Measurements from ENCODE around the gene BRD3OS.

Gene BRD3OS

DNA sequence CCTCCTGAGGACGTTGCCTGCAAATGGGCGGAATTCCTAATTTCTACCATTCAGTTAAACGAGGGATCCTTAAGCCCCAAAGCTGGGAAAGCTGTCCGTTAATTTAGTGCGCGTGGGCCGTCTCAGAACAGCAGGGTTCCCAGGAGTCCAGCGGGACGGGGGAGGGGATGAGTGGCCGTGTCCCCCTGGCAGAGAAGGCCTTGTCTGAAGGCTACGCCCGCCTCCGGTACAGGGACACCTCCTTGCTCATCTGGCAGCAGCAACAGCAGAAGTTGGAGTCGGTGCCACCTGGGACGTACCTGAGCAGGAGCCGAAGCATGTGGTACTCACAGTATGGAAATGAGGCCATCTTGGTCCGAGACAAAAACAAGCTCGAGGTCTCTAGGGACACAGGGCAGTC lies 1.3 kb downstream of the BRD3OS start:
- Histone ChIP-seq H3K4me1 (ENCODE audit: control insufficient read depth, insufficient read depth, low read length) (peaks cover 9% of the 10 kb centered on the region), H3K4me3 (ENCODE audit: low read length) (no peak overlapping the region), H3K27me3 (ENCODE audit: control insufficient read depth, insufficient read depth, low read length) (no peaks in the 10 kb centered on the region), H3K9ac (ENCODE audit: low read length) (no peak overlapping the region), H3K27ac (ENCODE audit: low read depth, low read length) (no peak overlapping the region), H3K36me3 (ENCODE audit: control insufficient read depth, insufficient read depth, low read length) (peaks cover 11% of the 10 kb centered on the region)

DNA sequence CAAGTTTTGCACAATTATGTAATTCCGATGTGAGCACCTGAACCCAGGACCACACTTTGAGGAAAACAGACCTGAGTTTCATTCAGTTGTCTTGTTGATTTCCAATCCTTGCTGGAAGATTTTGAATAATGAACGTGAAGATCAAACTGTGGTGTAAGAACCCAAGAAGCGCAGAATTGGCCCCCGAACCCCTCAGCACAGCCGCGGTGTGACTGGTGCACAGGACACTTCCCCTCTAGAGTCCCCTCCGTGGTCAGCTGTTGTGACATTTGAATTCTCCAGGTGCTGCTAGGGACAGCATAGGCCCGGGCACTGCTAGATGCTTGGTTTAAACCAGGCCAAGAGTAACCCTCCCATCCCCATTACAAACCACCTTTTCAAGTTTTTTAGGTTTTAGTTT lies 1.7 kb downstream of the BRD3OS start:
- Histone ChIP-seq H3K9ac (ENCODE audit: low read length) (no peak overlapping the region), H3K4me3 (ENCODE audit: low read length) (no peak overlapping the region), H3K27ac (ENCODE audit: low read depth, low read length) (no peak overlapping the region), H3K27me3 (ENCODE audit: control insufficient read depth, insufficient read depth, low read length) (no peaks in the 10 kb centered on the region), H3K4me1 (ENCODE audit: control insufficient read depth, insufficient read depth, low read length) (peaks cover 9% of the 10 kb centered on the region), H3K36me3 (ENCODE audit: control insufficient read depth, insufficient read depth, low read length) (peaks cover 13% of the 10 kb centered on the region)

DNA sequence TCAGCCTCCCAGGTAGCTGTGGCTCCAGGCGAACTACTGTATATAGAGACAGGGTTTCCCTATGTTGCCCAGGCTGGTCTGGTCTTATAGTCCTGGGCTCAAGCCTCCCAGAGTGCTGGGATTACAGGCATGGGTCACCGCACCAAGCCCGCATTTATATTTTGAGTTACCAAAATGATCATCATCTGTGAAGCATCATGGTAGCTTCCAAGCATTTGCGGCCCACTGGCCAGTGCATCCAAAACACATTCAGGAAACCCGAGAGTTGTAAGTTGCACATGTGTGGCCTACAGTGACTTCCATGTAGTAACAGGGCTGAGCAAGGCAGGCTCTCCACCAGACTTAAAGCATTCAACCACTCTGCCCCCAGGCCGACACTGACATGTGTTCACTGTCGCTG lies 2.3 kb downstream of the BRD3OS start:
- Histone ChIP-seq H3K27ac (ENCODE audit: low read depth, low read length) (no peak overlapping the region), H3K36me3 (ENCODE audit: control insufficient read depth, insufficient read depth, low read length) (peaks cover 13% of the 10 kb centered on the region)

DNA sequence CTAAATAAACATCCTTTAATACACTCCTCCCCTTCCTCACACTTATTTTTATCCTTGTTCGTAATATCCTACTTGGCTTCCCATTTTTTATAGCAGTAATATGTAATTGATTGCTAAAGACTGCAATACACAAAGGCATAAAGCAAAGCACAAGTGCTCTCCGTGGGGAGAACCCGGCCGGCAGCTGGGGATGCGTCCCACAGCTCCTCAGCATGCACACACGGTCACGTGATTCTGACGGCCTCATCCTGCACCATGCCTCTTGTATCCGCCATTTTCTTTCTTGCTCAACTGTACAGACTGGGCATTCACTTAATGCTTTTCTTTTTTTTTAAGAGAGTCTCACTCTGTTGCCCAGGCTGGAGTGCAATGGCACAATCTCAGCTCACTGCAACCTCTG lies 2.8 kb downstream of the BRD3OS start:
- no peak overlapping the region for H3K9ac ChIP-seq (ENCODE audit: low read length)
- H3K4me3 ChIP-seq (ENCODE audit: low read length): no peak overlapping the region
- no peaks in the 10 kb centered on the region for H3K27me3 ChIP-seq (ENCODE audit: control insufficient read depth, insufficient read depth, low read length)
- peaks cover 9% of the 10 kb centered on the region for H3K4me1 ChIP-seq (ENCODE audit: control insufficient read depth, insufficient read depth, low read length)
- H3K27ac ChIP-seq (ENCODE audit: low read depth, low read length): no peak overlapping the region
- H3K36me3 ChIP-seq (ENCODE audit: control insufficient read depth, insufficient read depth, low read length): peaks cover 16% of the 10 kb centered on the region

More for the DNA sequence above, 2.3 kb downstream of the BRD3OS start:
- Histone ChIP-seq H3K27me3 (ENCODE audit: control insufficient read depth, insufficient read depth, low read length) (no peaks in the 10 kb centered on the region), H3K4me3 (ENCODE audit: low read length) (no peak overlapping the region), H3K4me1 (ENCODE audit: control insufficient read depth, insufficient read depth, low read length) (peaks cover 9% of the 10 kb centered on the region), H3K9ac (ENCODE audit: low read length) (no peak overlapping the region)

GRCh38 chr9:134028575-134029247 lies 3.4 kb downstream of the BRD3OS start:
- no peak overlapping the region for H3K9ac ChIP-seq (ENCODE audit: low read length)
- H3K27me3 ChIP-seq (ENCODE audit: control insufficient read depth, insufficient read depth, low read length): no peaks in the 10 kb centered on the region
- H3K4me1 ChIP-seq (ENCODE audit: control insufficient read depth, insufficient read depth, low read length): peaks cover 9% of the 10 kb centered on the region
- H3K36me3 ChIP-seq (ENCODE audit: control insufficient read depth, insufficient read depth, low read length): peaks cover 22% of the 10 kb centered on the region
- H3K27ac ChIP-seq (ENCODE audit: low read depth, low read length): no peak overlapping the region
- H3K4me3 ChIP-seq (ENCODE audit: low read length): no peak overlapping the region

DNA sequence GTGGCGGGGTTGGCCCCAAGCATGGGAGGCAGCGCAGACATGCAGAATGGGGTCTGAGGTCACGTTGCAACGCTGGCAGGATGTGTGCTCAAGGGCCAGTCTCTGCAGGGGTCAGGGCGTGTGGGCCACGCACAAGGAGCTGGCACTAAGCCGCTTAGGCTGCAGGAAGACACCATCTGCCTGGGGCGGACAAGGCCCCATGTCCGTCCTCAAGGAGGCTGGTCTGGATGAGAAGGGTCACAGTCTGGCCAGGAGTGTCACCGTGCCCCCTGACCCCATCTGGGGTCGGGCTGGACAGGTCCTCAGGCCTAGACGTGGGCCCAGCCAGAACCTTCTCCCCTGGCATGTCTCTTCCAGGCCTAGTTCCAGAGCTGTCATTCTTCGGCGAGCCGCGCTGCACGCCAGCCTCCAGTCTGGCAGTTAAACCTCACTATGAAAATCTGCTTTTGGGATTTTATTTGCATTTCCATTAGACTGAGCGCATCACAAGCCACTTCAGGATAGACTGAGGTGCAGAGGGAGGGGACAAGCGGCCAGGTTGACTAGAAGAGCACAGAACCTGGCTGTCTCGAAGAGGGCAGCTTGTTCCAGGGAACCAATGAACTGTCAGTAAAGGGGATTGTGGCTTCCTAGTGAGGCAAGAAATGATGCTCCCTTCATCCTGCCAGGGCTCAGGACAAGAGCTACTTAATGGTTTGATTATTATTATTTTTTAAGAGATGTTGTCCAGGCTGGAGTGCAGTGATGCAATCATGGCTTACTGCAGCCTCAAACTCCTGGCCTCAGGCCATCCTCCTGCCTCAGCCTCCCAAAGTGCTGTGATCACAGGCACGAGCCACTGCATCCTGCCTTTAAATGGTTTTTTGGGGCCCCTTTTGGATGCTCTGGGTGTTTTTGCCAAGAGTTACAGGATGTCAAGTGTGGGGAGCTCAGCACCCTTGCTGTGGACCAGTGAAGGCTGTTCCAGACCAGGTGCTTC lies 4.3 kb downstream of the BRD3OS start:
- Histone ChIP-seq H3K9ac (ENCODE audit: low read length) (no peak overlapping the region), H3K36me3 (ENCODE audit: control insufficient read depth, insufficient read depth, low read length) (peaks cover 31% of the 10 kb centered on the region), H3K4me3 (ENCODE audit: low read length) (no peak overlapping the region), H3K27me3 (ENCODE audit: control insufficient read depth, insufficient read depth, low read length) (no peaks in the 10 kb centered on the region), H3K27ac (ENCODE audit: low read depth, low read length) (no peak overlapping the region), H3K4me1 (ENCODE audit: control insufficient read depth, insufficient read depth, low read length) (peaks cover 6% of the 10 kb centered on the region)

GRCh38 chr9:134030821-134031470 lies 5.7 kb downstream of the BRD3OS start:
- Histone ChIP-seq H3K9ac (ENCODE audit: low read length) (no peak overlapping the region), H3K27ac (ENCODE audit: low read depth, low read length) (no peak overlapping the region), H3K27me3 (ENCODE audit: control insufficient read depth, insufficient read depth, low read length) (no peaks in the 10 kb centered on the region), H3K4me3 (ENCODE audit: low read length) (no peak overlapping the region), H3K36me3 (ENCODE audit: control insufficient read depth, insufficient read depth, low read length) (peaks cover 40% of the 10 kb centered on the region), H3K4me1 (ENCODE audit: control insufficient read depth, insufficient read depth, low read length) (peaks cover 5% of the 10 kb centered on the region)

GRCh38 chr9:134031783-134032182 lies 6.5 kb downstream of the BRD3OS start:
- no peak overlapping the region for H3K4me3 ChIP-seq (ENCODE audit: low read length)
- no peaks in the 10 kb centered on the region for H3K27me3 ChIP-seq (ENCODE audit: control insufficient read depth, insufficient read depth, low read length)
- peaks cover 46% of the 10 kb centered on the region for H3K36me3 ChIP-seq (ENCODE audit: control insufficient read depth, insufficient read depth, low read length)
- H3K27ac ChIP-seq (ENCODE audit: low read depth, low read length): no peak overlapping the region
- no peaks in the 10 kb centered on the region for H3K4me1 ChIP-seq (ENCODE audit: control insufficient read depth, insufficient read depth, low read length)
- H3K9ac ChIP-seq (ENCODE audit: low read length): no peak overlapping the region

GRCh38 chr9:134032456-134033222 lies 7.4 kb downstream of the BRD3OS start:
- peaks cover 44% of the 10 kb centered on the region for H3K36me3 ChIP-seq (ENCODE audit: control insufficient read depth, insufficient read depth, low read length)
- H3K4me1 ChIP-seq (ENCODE audit: control insufficient read depth, insufficient read depth, low read length): no peaks in the 10 kb centered on the region
- H3K4me3 ChIP-seq (ENCODE audit: low read length): no peak overlapping the region
- no peaks in the 10 kb centered on the region for H3K27me3 ChIP-seq (ENCODE audit: control insufficient read depth, insufficient read depth, low read length)
- H3K27ac ChIP-seq (ENCODE audit: low read depth, low read length): no peak overlapping the region
- H3K9ac ChIP-seq (ENCODE audit: low read length): no peak overlapping the region

DNA sequence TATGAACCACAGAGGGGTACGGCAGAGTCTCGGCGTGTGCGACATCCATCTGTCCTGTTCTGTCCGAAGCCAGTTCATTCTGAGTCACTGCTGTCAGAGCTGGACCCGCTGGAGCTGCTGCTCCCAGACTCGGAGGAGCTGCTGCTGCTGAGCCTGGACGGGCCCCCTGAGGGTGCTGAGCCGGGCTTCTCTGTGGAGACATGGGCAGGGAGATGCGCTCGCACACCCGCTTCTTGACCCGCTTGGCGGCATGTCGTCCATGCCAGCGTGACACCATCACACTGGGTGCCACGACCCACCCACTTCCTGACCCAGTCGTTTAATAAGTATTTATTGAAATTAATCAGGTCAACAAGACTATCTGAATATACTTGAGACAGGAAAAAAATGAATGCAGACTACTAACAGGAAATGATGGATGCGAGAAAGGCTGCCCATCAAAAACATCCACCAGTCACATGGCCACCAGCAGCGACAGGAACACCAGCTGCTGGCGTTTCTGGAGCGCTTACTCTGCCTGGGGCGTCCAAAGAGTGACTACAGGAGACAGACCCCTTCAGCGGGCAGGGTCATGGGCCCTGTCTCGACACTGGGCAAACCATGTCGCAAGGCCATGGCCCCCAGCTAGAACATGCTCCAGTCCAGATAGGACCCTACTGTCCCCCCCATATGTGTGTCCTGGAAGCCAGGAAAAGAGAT lies 8.4 kb downstream of the BRD3OS start:
- H3K4me1 ChIP-seq (ENCODE audit: control insufficient read depth, insufficient read depth, low read length): no peaks in the 10 kb centered on the region
- no peak overlapping the region for H3K9ac ChIP-seq (ENCODE audit: low read length)
- H3K27me3 ChIP-seq (ENCODE audit: control insufficient read depth, insufficient read depth, low read length): no peaks in the 10 kb centered on the region
- H3K36me3 ChIP-seq (ENCODE audit: control insufficient read depth, insufficient read depth, low read length): peaks cover 40% of the 10 kb centered on the region
- no peak overlapping the region for H3K27ac ChIP-seq (ENCODE audit: low read depth, low read length)
- no peak overlapping the region for H3K4me3 ChIP-seq (ENCODE audit: low read length)

- Histone ChIP-seq H3K27me3 (ENCODE audit: control insufficient read depth, insufficient read depth, low read length) (no peaks in the 10 kb centered on the region), H3K27ac (ENCODE audit: low read depth, low read length) (no peak overlapping the region), H3K36me3 (ENCODE audit: control insufficient read depth, insufficient read depth, low read length) (peaks cover 44% of the 10 kb centered on the region), H3K4me1 (ENCODE audit: control insufficient read depth, insufficient read depth, low read length) (no peaks in the 10 kb centered on the region), H3K9ac (ENCODE audit: low read length) (no peak overlapping the region), H3K4me3 (ENCODE audit: low read length) (no peak overlapping the region)
Observed at GRCh38 chr9:134034215-134035040, 9.1 kb downstream of the BRD3OS start.

All from rectal smooth muscle tissue (tissue), 1 donor.